T-helper 2 cell treated with Interferon-gamma antibody and Interleukin-4, amounts not matched to agents 5 μg/mL and 100 μg/mL, for 36 hours (primary cell): ENCODE data around the gene ADGRA1.
A peak's percentile ranks its signal among the peaks of the same experiment; 100 is the strongest.

Experiments
- DNase-seq: peaks from one replicate; pipeline ENCODE4 v3.0.0; 2021; ENCODE audit warnings: low spot score
- H3K27ac Mint-ChIP-seq: one replicate; pipeline ENCODE4 v1.8.0; 2021; ENCODE audit warnings: mild to moderate bottlenecking, mixed read lengths
- H3K27me3 Mint-ChIP-seq: one replicate; pipeline ENCODE4 v1.8.0; 2021; ENCODE audit warnings: low read depth, mixed read lengths
- H3K36me3 Mint-ChIP-seq: one replicate; pipeline ENCODE4 v1.8.0; 2021; ENCODE audit warnings: low read depth, mixed read lengths
- H3K4me1 Mint-ChIP-seq: one replicate; pipeline ENCODE4 v1.8.0; 2021; ENCODE audit warnings: low read depth, mixed read lengths
- H3K4me3 Mint-ChIP-seq: one replicate; pipeline ENCODE4 v1.8.0; 2022; ENCODE audit warnings: mild to moderate bottlenecking, moderate library complexity, mixed read lengths
- H3K9me3 Mint-ChIP-seq: one replicate; pipeline ENCODE4 v1.8.0; 2021; ENCODE audit warnings: mixed read lengths

Gene ADGRA1

DNA sequence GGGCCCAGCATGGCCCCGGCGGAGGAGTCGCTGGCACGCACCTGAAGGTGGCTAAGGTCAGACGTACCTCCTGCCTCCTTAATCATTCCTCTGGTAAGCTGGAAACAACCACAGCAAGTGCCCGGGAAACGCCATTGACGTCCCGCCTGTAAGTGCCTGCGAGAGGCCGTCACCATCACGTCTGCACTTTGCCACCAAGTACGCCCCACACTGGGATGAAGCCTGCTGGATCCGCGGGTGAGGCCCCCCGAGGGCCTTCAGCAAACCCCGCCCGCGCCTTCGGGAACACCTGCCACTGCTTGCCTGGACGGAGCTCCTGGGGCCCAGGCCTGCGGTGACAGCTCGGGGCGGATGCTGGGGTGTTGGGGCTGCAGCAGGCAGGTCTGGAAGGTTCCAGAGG lies 12.5 kb downstream of the ADGRA1 start:
- H3K4me1 Mint-ChIP-seq, result no peaks in the 10 kb centered on the region
- H3K9me3 Mint-ChIP-seq, result no peaks in the 10 kb centered on the region
- no peaks in the 10 kb centered on the region for H3K27me3 Mint-ChIP-seq
- DNase-seq, result no peak
- H3K4me3 Mint-ChIP-seq, result no peak overlapping the region
- H3K36me3 Mint-ChIP-seq, result no peaks in the 10 kb centered on the region
- H3K27ac Mint-ChIP-seq, result no peak overlapping the region

DNA sequence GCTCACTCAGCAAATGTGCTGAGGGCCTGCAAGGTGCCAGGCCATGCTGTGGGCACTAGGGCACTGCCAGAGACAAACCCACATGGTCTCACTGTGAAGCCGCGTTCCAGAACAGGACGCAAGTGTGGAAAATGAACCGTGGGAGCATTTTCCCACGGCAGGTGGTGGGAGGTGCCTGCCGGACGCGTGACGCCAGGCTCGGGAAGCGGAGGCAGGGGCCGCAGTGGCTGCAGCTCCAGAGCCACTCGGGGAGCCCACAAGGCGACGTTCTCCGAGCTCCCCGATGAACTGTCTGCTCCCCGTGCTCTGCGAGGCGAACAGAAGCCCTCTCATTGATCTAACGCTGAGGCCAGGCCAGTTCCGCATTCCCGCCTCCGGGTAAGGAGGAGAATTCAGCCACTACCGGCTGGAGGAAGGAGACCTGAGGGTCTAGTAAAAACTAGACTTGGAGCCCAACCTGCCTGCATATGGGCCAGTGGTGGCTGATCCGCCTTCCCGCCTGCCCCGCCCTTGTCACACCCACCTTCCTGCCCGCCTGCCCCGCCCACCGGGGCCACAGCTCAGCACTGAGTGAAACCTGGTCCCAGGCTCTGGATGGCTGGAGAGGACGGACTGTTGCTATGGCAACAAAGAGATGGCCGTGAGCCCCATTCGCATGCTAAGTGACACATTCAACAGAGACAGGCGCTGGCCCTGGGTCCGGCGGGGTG lies 13.1 kb downstream of the ADGRA1 start:
- no peak overlapping the region for H3K27ac Mint-ChIP-seq
- peak; percentile 18 for DNase-seq
- H3K27me3 Mint-ChIP-seq, result no peaks in the 10 kb centered on the region
- H3K4me3 Mint-ChIP-seq, result no peak overlapping the region
- no peaks in the 10 kb centered on the region for H3K36me3 Mint-ChIP-seq
- H3K9me3 Mint-ChIP-seq, result no peaks in the 10 kb centered on the region
- no peaks in the 10 kb centered on the region for H3K4me1 Mint-ChIP-seq

DNA sequence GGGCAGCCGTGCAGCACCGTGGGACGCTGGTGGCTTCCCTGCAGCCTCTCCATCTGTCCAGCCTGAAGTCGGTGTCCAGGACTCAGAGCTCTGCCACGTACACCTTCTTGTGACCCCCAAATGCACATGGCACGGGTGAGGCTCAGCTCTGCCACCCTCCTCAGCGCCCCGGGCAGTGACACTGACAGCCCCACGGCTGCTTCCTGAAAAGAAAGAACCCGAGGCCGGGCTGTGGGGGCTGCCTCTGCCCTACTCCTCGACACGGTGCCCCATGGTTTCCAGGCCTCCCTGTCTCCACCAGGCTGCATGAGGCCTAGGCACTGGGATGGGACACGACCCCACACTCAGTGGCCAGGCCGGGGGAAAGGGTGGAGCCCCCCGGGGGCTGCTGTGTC lies 13.7 kb downstream of the ADGRA1 start:
- Mint-ChIP-seq H3K4me1 (no peaks in the 10 kb centered on the region), H3K9me3 (no peaks in the 10 kb centered on the region), H3K36me3 (no peaks in the 10 kb centered on the region), H3K27ac (no peak overlapping the region), H3K4me3 (no peak overlapping the region), H3K27me3 (no peaks in the 10 kb centered on the region)
- DNase-seq, result no peak

DNA sequence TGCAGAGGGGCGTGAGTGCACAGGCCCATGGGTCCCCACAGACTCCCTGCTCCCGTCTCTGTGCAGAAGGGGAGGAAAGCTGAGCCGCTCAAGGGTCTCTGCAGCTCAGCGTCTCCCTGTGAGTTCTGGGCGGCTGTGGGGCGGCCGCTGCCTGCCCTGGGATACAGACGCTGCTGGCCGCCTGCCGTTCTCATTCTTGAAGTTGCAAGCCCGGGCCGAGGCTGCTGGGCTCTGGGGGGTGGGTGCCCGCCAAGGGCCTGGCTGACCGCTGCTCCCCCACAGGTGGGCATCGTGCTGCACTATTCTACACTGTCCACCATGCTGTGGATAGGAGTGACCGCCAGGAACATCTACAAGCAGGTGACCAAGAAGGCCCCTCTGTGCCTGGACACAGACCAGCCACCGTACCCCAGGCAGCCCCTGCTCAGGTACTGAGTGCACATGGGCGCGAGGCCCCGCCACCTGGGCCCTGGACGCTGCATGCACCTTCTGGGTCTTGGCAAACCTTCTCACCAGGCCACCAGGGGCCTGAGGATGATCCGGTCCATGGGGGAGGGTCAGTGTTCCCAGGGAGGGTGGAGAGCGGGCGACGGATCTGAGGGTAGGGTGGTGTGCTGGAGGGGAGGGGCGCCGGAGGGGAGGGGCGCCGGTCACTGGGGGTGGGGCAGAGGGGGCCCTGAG lies 14.8 kb downstream of the ADGRA1 start:
- DNase-seq, result no peak
- Mint-ChIP-seq H3K36me3 (no peaks in the 10 kb centered on the region), H3K27me3 (no peaks in the 10 kb centered on the region)

DNA sequence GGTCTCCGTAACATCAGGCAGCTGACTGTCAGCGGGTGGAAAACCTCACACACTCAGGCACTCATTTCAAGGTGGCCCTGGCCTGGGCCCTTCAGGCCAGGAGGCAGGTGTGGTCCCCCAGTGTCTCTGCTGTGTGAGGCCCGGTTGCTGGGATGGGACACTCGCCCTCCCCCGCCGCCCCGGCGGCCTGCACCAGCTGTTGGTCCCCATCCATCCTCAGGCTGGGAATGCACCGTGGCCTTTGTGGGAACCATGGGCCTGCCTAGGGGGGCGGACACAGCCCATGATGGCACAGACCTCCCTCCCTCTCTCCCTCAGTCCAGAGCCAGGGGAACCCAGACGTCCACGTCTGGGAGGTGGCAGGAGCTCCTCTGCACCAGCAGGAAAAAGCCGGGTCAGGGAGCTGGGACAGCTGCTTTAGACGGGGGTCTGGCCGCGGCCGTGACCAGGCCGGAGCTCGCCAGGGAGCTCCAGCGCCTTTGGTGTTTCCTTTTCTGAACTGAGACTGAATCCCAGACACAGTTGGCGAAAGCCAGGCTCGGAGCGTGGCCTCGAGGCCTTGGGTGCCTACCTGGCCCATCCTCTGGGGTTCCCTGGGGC lies 15.7 kb downstream of the ADGRA1 start:
- no peaks in the 10 kb centered on the region for H3K36me3 Mint-ChIP-seq
- H3K4me3 Mint-ChIP-seq, result no peak overlapping the region
- no peak overlapping the region for H3K27ac Mint-ChIP-seq
- no peaks in the 10 kb centered on the region for H3K4me1 Mint-ChIP-seq
- peaks cover 16% of the 10 kb centered on the region for H3K9me3 Mint-ChIP-seq
- no peak for DNase-seq
- no peaks in the 10 kb centered on the region for H3K27me3 Mint-ChIP-seq

More for the DNA sequence above, 14.8 kb downstream of the ADGRA1 start:
- Mint-ChIP-seq H3K27ac (no peak overlapping the region), H3K4me3 (no peak overlapping the region), H3K9me3 (peaks cover 9% of the 10 kb centered on the region), H3K4me1 (no peaks in the 10 kb centered on the region)

DNA sequence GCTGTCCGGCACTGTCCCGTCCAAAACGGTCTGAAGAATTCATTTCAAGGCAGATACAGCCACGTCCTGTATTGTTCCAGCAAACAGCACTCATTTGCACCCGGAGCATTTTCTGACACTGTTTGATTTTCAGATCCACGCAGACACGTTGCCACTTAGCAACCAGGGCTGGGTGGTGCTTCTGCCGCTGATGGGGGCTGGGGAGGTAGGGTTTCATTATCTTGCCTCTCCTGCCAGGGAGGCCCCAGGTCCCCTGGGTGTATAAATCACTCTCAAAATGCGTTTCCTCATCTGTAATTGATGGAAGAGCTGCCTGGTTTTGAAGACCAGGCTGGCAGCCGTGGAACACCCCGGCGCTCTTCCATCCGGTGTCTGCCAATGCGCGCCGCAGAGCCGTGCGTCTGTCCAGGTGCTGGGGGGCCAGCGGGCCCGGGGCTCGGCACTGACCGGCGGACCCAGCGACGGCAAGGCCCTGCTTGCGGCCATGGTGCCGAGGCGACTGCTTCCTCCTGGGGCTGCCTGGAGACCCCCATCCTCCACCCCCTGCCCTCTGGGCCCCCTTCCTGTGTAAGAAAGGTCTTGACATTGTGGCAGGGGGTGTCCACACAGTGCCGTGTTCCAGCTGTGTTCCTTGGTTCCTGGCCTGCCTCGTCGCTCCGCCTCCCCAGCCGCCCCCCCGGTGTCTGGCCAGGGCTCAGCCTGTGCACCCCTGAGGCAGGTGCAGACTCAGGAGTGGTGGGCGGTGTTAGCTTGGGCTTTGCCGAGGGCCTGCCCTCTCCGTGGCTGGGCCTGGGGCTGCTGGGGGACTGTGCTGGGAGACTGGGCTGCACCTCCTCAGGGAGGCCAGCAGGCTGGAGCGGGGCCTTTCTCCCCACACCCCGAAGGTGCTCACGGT lies 16.6 kb downstream of the ADGRA1 start:
- H3K27ac Mint-ChIP-seq, result no peak overlapping the region
- DNase-seq, result no peak
- H3K27me3 Mint-ChIP-seq, result no peaks in the 10 kb centered on the region
- no peaks in the 10 kb centered on the region for H3K36me3 Mint-ChIP-seq
- H3K4me1 Mint-ChIP-seq, result no peaks in the 10 kb centered on the region
- peaks cover 22% of the 10 kb centered on the region for H3K9me3 Mint-ChIP-seq
- H3K4me3 Mint-ChIP-seq, result no peak overlapping the region

DNA sequence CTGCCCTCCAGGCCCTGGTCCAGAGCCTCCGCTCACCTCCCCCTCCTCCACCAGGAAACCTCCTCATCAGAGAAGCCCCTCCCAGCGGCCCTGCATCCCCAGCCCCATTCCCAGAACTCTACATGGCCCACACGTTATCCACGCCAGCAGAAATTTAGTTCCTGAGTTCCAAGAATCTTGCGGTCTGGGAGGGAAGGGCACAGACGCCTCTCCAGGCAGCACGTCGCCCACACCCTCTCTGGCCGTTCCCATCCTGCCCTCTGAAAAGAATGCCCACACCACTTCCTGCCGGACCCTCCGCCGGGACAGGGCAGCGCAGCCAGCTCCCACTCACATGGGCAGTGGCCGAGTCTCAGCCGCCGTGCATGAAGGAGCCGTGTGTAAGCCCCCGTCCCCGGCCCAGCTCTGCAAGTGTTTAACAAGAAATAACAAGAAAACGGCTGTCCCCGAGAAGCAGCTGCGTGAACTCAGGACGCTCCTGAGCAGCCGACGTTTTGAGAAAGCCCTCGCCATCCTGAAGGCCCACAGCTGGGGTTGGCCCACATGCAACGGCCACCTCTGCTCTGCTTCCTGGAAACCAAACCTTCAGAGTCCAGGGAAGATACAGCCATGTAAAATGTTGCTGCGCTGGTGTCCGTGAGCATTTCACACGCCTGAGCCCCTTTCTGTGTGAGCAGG lies 17.4 kb downstream of the ADGRA1 start:
- H3K27ac Mint-ChIP-seq, result no peak overlapping the region
- no peaks in the 10 kb centered on the region for H3K36me3 Mint-ChIP-seq
- H3K27me3 Mint-ChIP-seq, result no peaks in the 10 kb centered on the region
- peaks cover 25% of the 10 kb centered on the region for H3K9me3 Mint-ChIP-seq
- DNase-seq, result no peak
- H3K4me3 Mint-ChIP-seq, result no peak overlapping the region
- H3K4me1 Mint-ChIP-seq, result no peaks in the 10 kb centered on the region

DNA sequence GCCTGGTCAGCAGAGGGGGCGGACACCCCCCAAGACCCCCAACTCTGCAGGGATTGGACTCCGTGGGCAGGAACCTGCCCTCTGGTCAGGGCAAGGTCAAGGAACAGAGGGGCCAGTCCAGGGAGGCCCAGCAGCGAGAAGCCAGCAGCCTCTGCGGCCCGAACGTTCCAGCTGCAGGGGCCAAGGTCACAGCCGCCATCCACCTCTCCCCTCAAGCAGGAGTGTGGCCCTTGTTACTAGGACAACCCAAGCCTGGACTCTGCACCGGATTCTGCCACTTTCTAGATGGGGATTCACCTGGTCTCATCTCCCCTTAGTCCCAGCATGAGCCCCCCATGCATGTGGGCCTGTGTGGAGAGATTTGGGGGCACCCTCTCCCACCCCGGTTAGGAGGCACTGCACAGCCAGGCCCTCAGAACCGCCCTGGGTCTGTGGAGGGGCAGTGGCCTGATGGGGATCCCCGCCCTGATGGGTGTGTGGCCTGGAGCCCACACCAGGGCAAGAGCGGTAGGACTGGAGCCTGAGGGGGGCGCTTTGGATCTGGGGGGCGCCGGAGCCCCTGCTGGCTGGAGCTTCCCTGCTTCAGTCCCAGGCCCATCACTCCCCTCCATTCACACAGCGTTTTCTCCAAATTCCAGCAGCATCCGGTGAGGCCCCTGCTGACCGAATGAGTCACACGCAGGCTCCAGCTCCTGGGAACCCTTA lies 18.1 kb downstream of the ADGRA1 start:
- H3K36me3 Mint-ChIP-seq, result no peaks in the 10 kb centered on the region
- peaks cover 25% of the 10 kb centered on the region for H3K9me3 Mint-ChIP-seq
- no peaks in the 10 kb centered on the region for H3K27me3 Mint-ChIP-seq
- H3K4me3 Mint-ChIP-seq, result no peak overlapping the region
- no peak for DNase-seq
- no peak overlapping the region for H3K27ac Mint-ChIP-seq
- H3K4me1 Mint-ChIP-seq, result no peaks in the 10 kb centered on the region

DNA sequence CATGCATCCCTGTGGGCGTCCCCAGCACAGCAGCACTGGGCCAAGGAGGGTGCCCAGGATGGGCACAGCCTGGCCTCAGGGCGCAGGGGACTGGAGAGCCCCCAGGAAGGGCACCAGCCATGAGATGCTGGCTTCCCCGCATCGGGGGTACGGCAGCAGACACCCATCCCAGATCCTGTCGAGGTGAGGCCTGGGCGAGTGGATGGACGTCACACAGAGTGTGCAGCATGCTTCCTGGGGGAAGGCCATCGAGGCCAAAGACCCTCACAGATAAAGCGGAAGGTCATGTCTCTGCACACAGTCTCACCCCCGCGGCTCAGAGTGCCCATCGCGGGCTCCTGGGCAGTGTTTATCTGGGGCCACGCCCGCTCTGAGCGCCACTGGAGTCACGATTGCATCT lies 18.8 kb downstream of the ADGRA1 start:
- no peaks in the 10 kb centered on the region for H3K27me3 Mint-ChIP-seq
- H3K27ac Mint-ChIP-seq, result no peak overlapping the region

DNA sequence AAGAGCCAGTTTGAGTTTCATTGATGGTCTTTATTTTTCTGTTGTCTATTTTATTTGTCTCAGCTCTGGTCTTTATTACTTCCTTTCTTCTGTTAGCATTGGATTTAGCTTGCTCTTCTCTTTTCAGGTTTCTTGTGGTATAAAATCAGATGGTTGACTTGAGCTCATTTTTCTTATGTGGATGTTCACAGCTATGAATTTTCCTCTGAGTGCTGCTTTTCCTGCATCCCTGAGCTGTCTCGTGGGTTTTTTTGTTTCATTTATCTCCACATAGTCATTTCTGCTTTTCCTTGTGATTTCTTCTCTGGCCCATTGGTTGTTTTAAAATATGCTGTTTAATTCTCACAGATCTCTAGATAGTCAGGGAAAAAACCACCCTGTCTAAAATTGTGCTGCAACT lies 19.7 kb downstream of the ADGRA1 start:
- Mint-ChIP-seq H3K27ac (no peak overlapping the region), H3K4me3 (no peak overlapping the region), H3K36me3 (no peaks in the 10 kb centered on the region), H3K27me3 (no peaks in the 10 kb centered on the region), H3K9me3 (peaks cover 25% of the 10 kb centered on the region), H3K4me1 (no peaks in the 10 kb centered on the region)
- DNase-seq, result no peak

More for the DNA sequence above, 18.8 kb downstream of the ADGRA1 start:
- no peak for DNase-seq
- Mint-ChIP-seq H3K4me1 (no peaks in the 10 kb centered on the region), H3K36me3 (no peaks in the 10 kb centered on the region), H3K9me3 (peaks cover 25% of the 10 kb centered on the region), H3K4me3 (no peak overlapping the region)

DNA sequence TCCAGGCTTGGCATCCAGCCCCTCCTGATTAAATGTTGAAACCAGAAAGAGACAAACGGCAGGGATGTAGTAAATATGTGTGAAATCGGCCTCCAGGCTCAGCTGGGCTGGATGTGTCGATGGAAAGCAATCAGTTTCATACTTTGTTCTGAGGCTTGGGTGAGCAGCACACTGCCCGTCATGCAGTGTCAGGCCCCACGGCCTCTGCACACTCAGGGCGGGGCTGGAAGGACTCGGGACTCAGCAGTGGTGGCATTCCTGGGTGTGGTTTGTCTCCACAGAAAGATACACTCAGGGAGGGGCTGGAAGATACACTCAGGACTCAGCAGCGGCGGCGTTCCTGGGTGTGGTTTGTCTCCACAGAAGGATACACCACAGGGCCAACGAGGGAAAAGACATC lies 22.0 kb downstream of the ADGRA1 start:
- no peak overlapping the region for H3K27ac Mint-ChIP-seq
- H3K4me1 Mint-ChIP-seq, result no peaks in the 10 kb centered on the region
- no peaks in the 10 kb centered on the region for H3K27me3 Mint-ChIP-seq
- H3K9me3 Mint-ChIP-seq, result peaks cover 25% of the 10 kb centered on the region
- no peaks in the 10 kb centered on the region for H3K36me3 Mint-ChIP-seq
- no peak overlapping the region for H3K4me3 Mint-ChIP-seq
- no peak for DNase-seq

DNA sequence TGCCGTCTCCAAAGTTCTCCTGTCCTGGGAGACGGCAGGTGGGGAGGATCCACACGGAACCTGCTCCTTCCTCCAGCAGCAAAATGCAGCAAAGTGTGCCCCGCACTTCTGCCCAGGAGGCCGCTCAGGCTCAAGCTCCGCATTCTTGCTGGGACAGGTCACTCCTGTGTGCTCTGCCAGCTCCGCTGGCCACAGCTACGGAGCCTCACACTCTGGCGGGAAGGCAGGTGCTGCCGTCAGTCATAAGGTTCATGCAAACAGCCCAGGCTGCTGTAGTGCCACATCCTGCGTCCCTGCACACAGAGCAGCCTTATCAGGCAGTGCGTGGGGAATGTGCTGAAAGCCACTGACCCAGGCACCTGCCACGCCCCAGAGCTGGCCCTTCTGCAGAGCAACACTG lies 22.4 kb downstream of the ADGRA1 start:
- Mint-ChIP-seq H3K27ac (no peak overlapping the region), H3K27me3 (no peaks in the 10 kb centered on the region), H3K9me3 (peaks cover 25% of the 10 kb centered on the region), H3K4me1 (no peaks in the 10 kb centered on the region), H3K4me3 (no peak overlapping the region), H3K36me3 (no peaks in the 10 kb centered on the region)
- no peak for DNase-seq
